ENCODE results near the gene ENO3.

ENO3 gene

GRCh38 chr17:4978726-4979125 is 27.8 kb downstream of the ENO3 start:
- no peak for DNase-seq

GRCh38 chr17:4980644-4981216 is 29.8 kb downstream of the ENO3 start:
- DNase-seq = no peak

GRCh38 chr17:4982305-4982704 is 31.4 kb downstream of the ENO3 start:
- no peak for DNase-seq

GRCh38 chr17:4986403-4986802 is 35.5 kb downstream of the ENO3 start:
- DNase-seq = no peak

- peak; percentile 25 for DNase-seq
These were observed 36.2 kb downstream of the ENO3 start, which contains the start of gene CAMTA2 for GRCh38 chr17:4986951-4987766. Gene CAMTA2 (minus strand): TSS chr17:4987675. CDS start chr17:4986222, 1,453 bp downstream.

- DNase-seq = no peak
These were observed 37.0 kb downstream of the ENO3 start for GRCh38 chr17:4987767-4988567.

GRCh38 chr17:4994081-4994595 is 43.2 kb downstream of the ENO3 start:
- no peak for DNase-seq

- peak; percentile 68 for DNase-seq
These were observed 46.5 kb downstream of the ENO3 start, which contains the start of the genes INCA1 and KIF1C for GRCh38 chr17:4997302-4998026. Gene INCA1 (minus strand): TSS chr17:4997522. CDS start chr17:4994437, 3,085 bp downstream. Gene KIF1C (plus strand): TSS chr17:4997950. CDS start chr17:5000247, 2,297 bp downstream.

GRCh38 chr17:4998027-4998731 is 47.3 kb downstream of the ENO3 start:
- no peak for DNase-seq

GRCh38 chr17:4998732-4999429 is 48.0 kb downstream of the ENO3 start:
- DNase-seq = no peak

- DNase-seq = no peak
These were observed 48.6 kb downstream of the ENO3 start for GRCh38 chr17:4999430-5000093.

- DNase-seq = no peak
These were observed 49.3 kb downstream of the ENO3 start for GRCh38 chr17:5000237-5000639.

- DNase-seq = no peak
These were observed 51.3 kb downstream of the ENO3 start for GRCh38 chr17:5002121-5002788.

GRCh38 chr17:5003214-5003867 is 52.4 kb downstream of the ENO3 start:
- no peak for DNase-seq
